SK-N-SH (cell line): ENCODE data around the gene ABCC3. TPM values are rescaled to one million over a fixed set of nuclear protein-coding genes. Genes with fewer than 3 reads are reported as not detected.

Source experiments
- CTCF ChIA-PET: fragments of 300-600, 350-600 bp; formaldehyde crosslinking; extraction: SDS; loops from one replicate; lab custom pipeline; 2021; lab: Yijun Ruan, JAX
- POLR2A ChIA-PET: fragments of 350-600 bp; sonication (Branson Sonifier 250); formaldehyde crosslinking; extraction: SDS; loops from one replicate; lab custom pipeline; 2020; ENCODE audit warnings: antibody characterized with exemption, inconsistent platforms; lab: Yijun Ruan, JAX
- DNase-seq: peaks from one replicate; pipeline ENCODE4 v3.0.0; 2012
- H2AFZ ChIP-seq: fragments of 200-600 bp; sonication (generic); 2 replicates; pipeline ENCODE4 v1.8.1; 2016; ENCODE audit warnings: antibody characterized with exemption, mild to moderate bottlenecking, low read depth
- H3F3A ChIP-seq: fragments of 200-600 bp; sonication (generic); replicated peaks from 2 replicates; pipeline ENCODE3; 2016; ENCODE audit warnings: antibody characterized with exemption, mild to moderate bottlenecking; ENCODE audit not compliant: insufficient read depth
- H3K27ac ChIP-seq, 2 experiments: fragments of 200-500 bp in 1 of 2; fragments of 200-600 bp in 1 of 2; sonication (Bioruptor generic) in 1 of 2; sonication (generic), shearing (Covaris generic) in 1 of 2; 2 replicates each; pipeline versions ENCODE4 v1.5.1 to v1.6.1; 2014 to 2016; ENCODE audit warnings: low read depth in 2 of 2, inconsistent platforms in 1 of 2, low read length in 1 of 2, mild to moderate bottlenecking in 1 of 2, mixed read lengths in 1 of 2
- H3K27me3 ChIP-seq: fragments of 200-600 bp; sonication (generic), shearing (Covaris generic); 2 replicates; pipeline ENCODE4 v1.6.1; 2016; ENCODE audit warnings: mixed run types; ENCODE audit not compliant: insufficient read depth
- H3K36me3 ChIP-seq, 2 experiments: fragments of 200-500 bp in 1 of 2; fragments of 200-600 bp in 1 of 2; sonication (Bioruptor generic) in 1 of 2; sonication (generic) in 1 of 2; replicated peaks in 1 of 2; 2 replicates each; pipeline versions ENCODE3 to v1.5.1; 2014 to 2016; ENCODE audit warnings: low read length in 1 of 2, mild to moderate bottlenecking in 1 of 2; ENCODE audit not compliant: insufficient read depth in 2 of 2, control insufficient read depth in 1 of 2
- H3K4me1 ChIP-seq, 2 experiments: fragments of 200-500 bp in 1 of 2; fragments of 200-600 bp in 1 of 2; sonication (Bioruptor generic) in 1 of 2; sonication (generic), shearing (Covaris generic) in 1 of 2; 2 replicates each; pipeline versions ENCODE4 v1.5.1 to v1.6.1; 2014 to 2016; ENCODE audit warnings: low read depth in 1 of 2, low read length in 1 of 2, mixed run types in 1 of 2; ENCODE audit not compliant: insufficient read depth in 2 of 2, control insufficient read depth in 1 of 2
- H3K4me2 ChIP-seq: fragments of 200-600 bp; sonication (generic), shearing (Covaris generic); 2 replicates; pipeline ENCODE4 v1.6.1; 2017; ENCODE audit warnings: mixed run types
- H3K4me3 ChIP-seq, 2 experiments: fragments of 200-500 bp in 1 of 2; fragments of 200-600 bp in 1 of 2; sonication (Bioruptor generic) in 1 of 2; sonication (generic), shearing (Covaris generic) in 1 of 2; 2 replicates each; pipeline versions ENCODE4 v1.5.1 to v1.8.1; 2014 to 2016; ENCODE audit warnings: low read depth in 2 of 2, inconsistent platforms in 1 of 2, low read length in 1 of 2, mild to moderate bottlenecking in 1 of 2, mixed read lengths in 1 of 2, moderate library complexity in 1 of 2
- H3K79me2 ChIP-seq: fragments of 200-600 bp; sonication (generic); 2 replicates; pipeline ENCODE4 v1.8.1; 2017; ENCODE audit warnings: mild to moderate bottlenecking; ENCODE audit not compliant: insufficient read depth
- H3K9ac ChIP-seq: fragments of 200-600 bp; sonication (generic); 2 replicates; pipeline ENCODE4 v1.6.1; 2017; ENCODE audit warnings: mixed run types
- H3K9me2 ChIP-seq: fragments of 200-600 bp; sonication (generic); 2 replicates; pipeline ENCODE4 v1.6.1; 2017; ENCODE audit warnings: mixed run types
- H3K9me3 ChIP-seq: fragments of 200-600 bp; sonication (generic); 2 replicates; pipeline ENCODE4 v1.6.1; 2017; ENCODE audit warnings: mixed run types, mild to moderate bottlenecking, moderate library complexity
- H4K20me1 ChIP-seq: fragments of 200-600 bp; sonication (generic); 2 replicates; pipeline ENCODE4 v1.6.1; 2017; ENCODE audit warnings: mild to moderate bottlenecking, mixed run types; ENCODE audit not compliant: insufficient read depth
- CHD2 ChIP-seq: fragments of 150-350 bp; IDR thresholded peaks from 2 replicates; pipeline ENCODE4 v1.6.1; 2018; ENCODE audit warnings: low read length; ENCODE audit not compliant: partially characterized antibody
- ELF1 ChIP-seq: IDR thresholded peaks from 2 replicates; pipeline ENCODE4 v1.4.0; 2012
- EZH2phosphoT487 ChIP-seq: fragments of 200-600 bp; sonication (generic); IDR thresholded peaks from 2 replicates; pipeline ENCODE4 v1.6.1; 2017; ENCODE audit warnings: low read depth, mixed run types, mild to moderate bottlenecking, antibody characterized with exemption, moderate library complexity, borderline replicate concordance
- FOSL2 ChIP-seq: IDR thresholded peaks from 2 replicates; pipeline ENCODE4 v1.4.0; 2012; ENCODE audit warnings: low read depth, mild to moderate bottlenecking, moderate library complexity, borderline replicate concordance
- FOXJ3 ChIP-seq: sonication (generic); formaldehyde crosslinking; IDR thresholded peaks from 2 replicates; pipeline ENCODE4 v1.5.1; 2020; ENCODE audit warnings: mild to moderate bottlenecking, missing genetic modification reagents
- FOXM1 ChIP-seq: IDR thresholded peaks from 2 replicates; pipeline ENCODE4 v1.4.0; 2012; ENCODE audit warnings: low read depth, mild to moderate bottlenecking
- MAX ChIP-seq: IDR thresholded peaks from 2 replicates; pipeline ENCODE4 v1.4.0; 2012; ENCODE audit warnings: low read depth
- PBX3 ChIP-seq: IDR thresholded peaks from 2 replicates; pipeline ENCODE4; 2012
- RXRA ChIP-seq: IDR thresholded peaks from 2 replicates; pipeline ENCODE4 v1.4.0; 2012; ENCODE audit warnings: low read depth, mild to moderate bottlenecking, borderline replicate concordance
- SIN3A ChIP-seq: IDR thresholded peaks from 2 replicates; pipeline ENCODE4 v1.6.1; 2012; ENCODE audit warnings: low read depth, mild to moderate bottlenecking, low read length, moderate library complexity, borderline replicate concordance
- TEAD4 ChIP-seq: IDR thresholded peaks from 2 replicates; pipeline ENCODE4 v1.4.0; 2012; ENCODE audit warnings: mild to moderate bottlenecking, borderline replicate concordance; ENCODE audit not compliant: insufficient read depth
- USF1 ChIP-seq: IDR thresholded peaks from 2 replicates; pipeline ENCODE4 v1.4.0; 2012; ENCODE audit warnings: low read depth, borderline replicate concordance
- YY1 ChIP-seq: IDR thresholded peaks from 2 replicates; pipeline ENCODE4 v1.4.0; 2012; ENCODE audit warnings: low read depth, mild to moderate bottlenecking
- WGBS: methylation state at CpG from one replicate; pipeline ENCODE4 v1.1.6; 2017; ENCODE audit warnings: low lambda C conversion rate; 5-methylcytosine and 5-hydroxymethylcytosine counted together
- polyA plus RNA-seq, 3 experiments: library from polyadenylated mRNA; depleted of rRNA; stranded (reverse); fragments of >200 nt; gene quantifications; 2 replicates each; pipeline ENCODE4 v1.2.3, GENCODE V29; 2012
- TF ChIP-seq, protein P1 (sequence below): fragments of 200-600 bp; sonication (generic); IDR thresholded peaks from 2 replicates; pipeline ENCODE4 v1.6.1; 2017; ENCODE audit warnings: antibody characterized with exemption, mild to moderate bottlenecking, moderate library complexity
- TF ChIP-seq, protein P2 (sequence below): IDR thresholded peaks from 2 replicates; pipeline ENCODE4 v1.6.1; 2012; ENCODE audit warnings: mild to moderate bottlenecking, low read depth, low read length, moderate library complexity

The ABCC3 gene
- polyA plus RNA-seq, 1 of the 3 experiments (the other 2 are of a cell fraction), result 185 TPM

GRCh38 chr17:50596191-50597037, 38.3 kb upstream of the ABCC3 start:
- POLR2A ChIA-PET, result no interaction called here
- Histone ChIP-seq H3K36me3 (no peaks in the 10 kb centered on the region), H3K27ac (no peak overlapping the region), H2AFZ (no peak overlapping the region), H3K4me1 (peaks cover 0 to 47% of the 10 kb centered on the region in 2 experiments; a peak in 2 of 4 replicates), H3K79me2 (no peaks in the 10 kb centered on the region), H3F3A (no peaks in the 10 kb centered on the region), H3K4me3 (no peak overlapping the region; a peak in 1 of 4 replicates), H4K20me1 (no peaks in the 10 kb centered on the region), H3K4me2 (no peak overlapping the region), H3K9me2 (no peaks in the 10 kb centered on the region), H3K27me3 (no peaks in the 10 kb centered on the region), H3K9me3 (no peaks in the 10 kb centered on the region), H3K9ac (no peak overlapping the region)
- 81% methylated on average over 25 of the region's 34 CpGs for WGBS
- CTCF ChIA-PET, result interaction anchor here (1.6 to 1.8 kb wide), 2 partner anchors 30 to 45 kb away, joined by 5 to 6 read pairs; no protein-coding TSS in a partner anchor
- TF ChIP-seq TEAD4 (no peak), PBX3 (no peak), EZH2phosphoT487 (no peak)
- TF ChIP-seq, protein P1, sequence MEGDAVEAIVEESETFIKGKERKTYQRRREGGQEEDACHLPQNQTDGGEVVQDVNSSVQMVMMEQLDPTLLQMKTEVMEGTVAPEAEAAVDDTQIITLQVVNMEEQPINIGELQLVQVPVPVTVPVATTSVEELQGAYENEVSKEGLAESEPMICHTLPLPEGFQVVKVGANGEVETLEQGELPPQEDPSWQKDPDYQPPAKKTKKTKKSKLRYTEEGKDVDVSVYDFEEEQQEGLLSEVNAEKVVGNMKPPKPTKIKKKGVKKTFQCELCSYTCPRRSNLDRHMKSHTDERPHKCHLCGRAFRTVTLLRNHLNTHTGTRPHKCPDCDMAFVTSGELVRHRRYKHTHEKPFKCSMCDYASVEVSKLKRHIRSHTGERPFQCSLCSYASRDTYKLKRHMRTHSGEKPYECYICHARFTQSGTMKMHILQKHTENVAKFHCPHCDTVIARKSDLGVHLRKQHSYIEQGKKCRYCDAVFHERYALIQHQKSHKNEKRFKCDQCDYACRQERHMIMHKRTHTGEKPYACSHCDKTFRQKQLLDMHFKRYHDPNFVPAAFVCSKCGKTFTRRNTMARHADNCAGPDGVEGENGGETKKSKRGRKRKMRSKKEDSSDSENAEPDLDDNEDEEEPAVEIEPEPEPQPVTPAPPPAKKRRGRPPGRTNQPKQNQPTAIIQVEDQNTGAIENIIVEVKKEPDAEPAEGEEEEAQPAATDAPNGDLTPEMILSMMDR, result peak; percentile 25; the same call in 1 of the 2 replicates
- DNase-seq, result no peak

DNA sequence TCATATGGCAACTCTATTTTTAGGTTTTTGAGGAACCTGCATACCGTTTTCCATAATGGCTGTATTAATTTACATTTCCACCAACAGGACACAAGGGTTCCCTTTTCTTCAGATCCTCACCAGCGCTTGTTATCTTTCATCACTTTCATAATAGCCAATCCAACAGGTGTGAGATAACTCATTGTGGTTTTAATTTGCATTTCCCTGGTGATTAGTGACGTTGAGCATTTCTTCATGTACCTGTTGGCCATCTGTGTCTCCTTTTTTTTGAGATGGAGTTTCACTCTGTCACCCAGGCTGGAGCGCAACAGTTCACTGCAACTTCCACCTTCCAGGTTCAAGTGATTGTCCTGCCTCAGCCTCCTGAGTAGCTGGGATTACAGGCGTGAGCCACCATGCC, 36.2 kb upstream of the ABCC3 start:
- Histone ChIP-seq H3K36me3 (no peaks in the 10 kb centered on the region), H3K27me3 (no peaks in the 10 kb centered on the region), H3F3A (no peaks in the 10 kb centered on the region), H3K9me3 (no peaks in the 10 kb centered on the region), H4K20me1 (no peaks in the 10 kb centered on the region), H3K27ac (no peak overlapping the region), H3K79me2 (no peaks in the 10 kb centered on the region), H3K4me2 (no peak overlapping the region), H3K9me2 (no peaks in the 10 kb centered on the region), H3K4me1 (peaks cover 0 to 51% of the 10 kb centered on the region in 2 experiments; a peak in 3 of 4 replicates), H2AFZ (no peak overlapping the region), H3K4me3 (no peak overlapping the region), H3K9ac (no peak overlapping the region)
- TF ChIP-seq, protein P2, sequence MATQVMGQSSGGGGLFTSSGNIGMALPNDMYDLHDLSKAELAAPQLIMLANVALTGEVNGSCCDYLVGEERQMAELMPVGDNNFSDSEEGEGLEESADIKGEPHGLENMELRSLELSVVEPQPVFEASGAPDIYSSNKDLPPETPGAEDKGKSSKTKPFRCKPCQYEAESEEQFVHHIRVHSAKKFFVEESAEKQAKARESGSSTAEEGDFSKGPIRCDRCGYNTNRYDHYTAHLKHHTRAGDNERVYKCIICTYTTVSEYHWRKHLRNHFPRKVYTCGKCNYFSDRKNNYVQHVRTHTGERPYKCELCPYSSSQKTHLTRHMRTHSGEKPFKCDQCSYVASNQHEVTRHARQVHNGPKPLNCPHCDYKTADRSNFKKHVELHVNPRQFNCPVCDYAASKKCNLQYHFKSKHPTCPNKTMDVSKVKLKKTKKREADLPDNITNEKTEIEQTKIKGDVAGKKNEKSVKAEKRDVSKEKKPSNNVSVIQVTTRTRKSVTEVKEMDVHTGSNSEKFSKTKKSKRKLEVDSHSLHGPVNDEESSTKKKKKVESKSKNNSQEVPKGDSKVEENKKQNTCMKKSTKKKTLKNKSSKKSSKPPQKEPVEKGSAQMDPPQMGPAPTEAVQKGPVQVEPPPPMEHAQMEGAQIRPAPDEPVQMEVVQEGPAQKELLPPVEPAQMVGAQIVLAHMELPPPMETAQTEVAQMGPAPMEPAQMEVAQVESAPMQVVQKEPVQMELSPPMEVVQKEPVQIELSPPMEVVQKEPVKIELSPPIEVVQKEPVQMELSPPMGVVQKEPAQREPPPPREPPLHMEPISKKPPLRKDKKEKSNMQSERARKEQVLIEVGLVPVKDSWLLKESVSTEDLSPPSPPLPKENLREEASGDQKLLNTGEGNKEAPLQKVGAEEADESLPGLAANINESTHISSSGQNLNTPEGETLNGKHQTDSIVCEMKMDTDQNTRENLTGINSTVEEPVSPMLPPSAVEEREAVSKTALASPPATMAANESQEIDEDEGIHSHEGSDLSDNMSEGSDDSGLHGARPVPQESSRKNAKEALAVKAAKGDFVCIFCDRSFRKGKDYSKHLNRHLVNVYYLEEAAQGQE, result no peak
- TF ChIP-seq FOSL2 (no peak), MAX (no peak), USF1 (no peak), FOXJ3 (CRISPR knock-in tag) (no peak), FOXM1 (no peak), CHD2 (no peak), SIN3A (no peak), RXRA (no peak), ELF1 (no peak), YY1 (no peak), TEAD4 (no peak)
- TF ChIP-seq, protein P1, result no peak
- CTCF ChIA-PET, result interaction anchor here (0.8 to 22.2 kb wide), 8 partner anchors 10 to 47 kb away, joined by 3 to 402 read pairs (median 6); partner anchors contain the start of gene ABCC3
- POLR2A ChIA-PET, result no interaction called here
- DNase-seq, result no peak
- WGBS, result 92% methylated on average over 5 of the region's 5 CpGs
